ENCODE results near the gene DCDC2C. TPM values are rescaled to one million over a fixed set of nuclear protein-coding genes. Genes with fewer than 3 reads are reported as not detected.

DCDC2C gene
- total and polyA plus RNA-seq, 7 experiments from 2014 or later, result not detected

DNA sequence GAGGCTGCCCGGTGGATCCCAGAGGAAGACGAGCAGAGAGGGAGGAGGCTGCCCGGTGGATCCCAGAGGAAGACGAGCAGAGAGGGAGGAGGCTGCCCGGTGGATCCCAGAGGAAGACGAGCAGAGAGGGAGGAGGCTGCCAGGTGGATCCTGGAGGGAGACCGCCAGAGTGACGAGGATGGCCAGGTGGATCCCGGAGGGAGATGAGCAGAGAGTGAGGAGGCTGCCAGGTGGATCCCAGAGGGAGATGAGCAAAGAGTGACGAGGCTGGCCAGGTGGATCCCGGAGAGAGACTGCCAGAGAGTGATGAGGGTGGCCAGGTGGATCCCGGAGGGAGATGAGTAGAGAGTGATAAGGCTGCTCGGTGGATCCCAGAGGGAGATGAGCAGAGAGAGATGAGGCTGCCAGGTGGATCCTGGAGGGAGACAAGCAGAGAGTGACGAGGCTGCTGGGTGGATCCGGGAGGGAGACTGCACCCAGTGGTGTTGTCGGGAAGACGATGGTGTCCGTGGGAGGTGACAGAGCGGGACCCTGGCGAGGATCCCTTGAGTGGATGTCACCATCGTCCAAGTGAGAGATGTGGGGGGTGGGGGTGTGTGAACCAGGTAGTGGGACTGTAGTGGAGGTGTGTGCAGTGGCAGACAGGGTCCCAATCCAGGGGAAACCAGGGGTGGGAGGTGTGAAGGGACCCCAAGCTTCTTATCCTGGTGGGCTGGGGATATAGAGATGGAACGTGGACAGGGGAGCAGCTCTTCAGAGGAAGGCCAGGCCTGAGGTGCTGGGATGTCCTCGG is 22.3 kb downstream of the DCDC2C start:
- intact Hi-C loops (cut with micrococcal nuclease), result no loop called here
- H3K27ac Mint-ChIP-seq, result no peak overlapping the region
- no peak overlapping the region for H3K4me3 Mint-ChIP-seq
- H3K27ac ChIP-seq (ENCODE audit: low read depth, low read length), result no peak overlapping the region
- peaks cover 0 to 20% (median 7%) of the 10 kb centered on the region in 11 donors for H3K9me3 Mint-ChIP-seq
- CTCF ChIA-PET, result interaction anchor here (0.6 kb wide), 1 partner anchor 188 kb away, joined by 4 read pairs; no protein-coding TSS in a partner anchor
- no peaks in the 10 kb centered on the region for H3K9me3 ChIP-seq (ENCODE audit: control insufficient read depth in 2 of 3, low read length in 3 of 3)
- ATAC-seq (no peak), DNase-seq (no peak)
- H3K4me3 ChIP-seq (ENCODE audit: low read length), result no peak overlapping the region
- H3K36me3 ChIP-seq (ENCODE audit: control insufficient read depth in 2 of 3, insufficient read depth in 3 of 3, low read length in 3 of 3), result no peaks in the 10 kb centered on the region
- H3K27me3 ChIP-seq (ENCODE audit: control insufficient read depth in 2 of 2, insufficient read depth in 2 of 2, low read length in 2 of 2), result no peaks in the 10 kb centered on the region
- H3K36me3 Mint-ChIP-seq, result no peaks in the 10 kb centered on the region
- H3K4me1 Mint-ChIP-seq, result peaks cover 0 to 7% (median 0%) of the 10 kb centered on the region in 7 donors
- POLR2A ChIA-PET, result no interaction called here
- no peaks in the 10 kb centered on the region for H3K4me1 ChIP-seq (ENCODE audit: control insufficient read depth in 2 of 2, insufficient read depth in 2 of 2, low read length in 2 of 2)
- H3K27me3 Mint-ChIP-seq, result peaks cover 0 to 43% (median 21%) of the 10 kb centered on the region in 5 donors

DNA sequence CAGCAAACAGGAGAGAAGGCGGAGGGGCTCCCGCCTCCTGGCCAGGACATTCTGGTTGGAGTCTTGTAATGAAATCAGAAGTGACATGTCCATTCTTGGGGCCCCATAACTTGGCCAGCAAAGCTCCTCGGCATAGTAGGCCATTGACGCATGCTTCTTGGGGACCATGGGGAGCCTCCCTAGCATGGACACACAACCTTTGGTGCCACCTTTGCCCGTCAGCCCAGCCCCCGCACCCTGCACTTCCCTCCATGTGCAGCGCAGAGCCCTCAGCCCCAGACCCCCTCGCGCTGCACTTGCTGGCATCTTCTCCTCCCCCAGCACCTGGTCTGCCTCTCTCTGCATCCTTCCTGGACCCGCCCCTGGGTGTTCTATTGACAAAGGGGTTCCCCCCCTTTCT is 23.1 kb downstream of the DCDC2C start:
- Mint-ChIP-seq H3K27ac (no peak overlapping the region), H3K27me3 (peaks cover 0 to 43% (median 21%) of the 10 kb centered on the region in 5 donors), H3K9me3 (peaks cover 0 to 12% (median 2%) of the 10 kb centered on the region in 11 donors), H3K4me3 (no peak overlapping the region), H3K4me1 (peaks cover 0 to 7% (median 0%) of the 10 kb centered on the region in 7 donors), H3K36me3 (no peaks in the 10 kb centered on the region)
- Histone ChIP-seq H3K36me3 (ENCODE audit: control insufficient read depth in 2 of 3, insufficient read depth in 3 of 3, low read length in 3 of 3) (no peaks in the 10 kb centered on the region), H3K4me1 (ENCODE audit: control insufficient read depth in 2 of 2, insufficient read depth in 2 of 2, low read length in 2 of 2) (no peaks in the 10 kb centered on the region), H3K27me3 (ENCODE audit: control insufficient read depth in 2 of 2, insufficient read depth in 2 of 2, low read length in 2 of 2) (no peaks in the 10 kb centered on the region), H3K27ac (ENCODE audit: low read depth, low read length) (no peak overlapping the region), H3K9me3 (ENCODE audit: control insufficient read depth in 2 of 3, low read length in 3 of 3) (no peaks in the 10 kb centered on the region), H3K4me3 (ENCODE audit: low read length) (no peak overlapping the region)
- ChIA-PET CTCF (interaction anchor here (0.6 to 2.0 kb wide), 2 partner anchors 54 to 189 kb away, joined by 4 to 10 read pairs; no protein-coding TSS in a partner anchor), POLR2A (no interaction called here)
- ATAC-seq (no peak), DNase-seq (no peak)
- intact Hi-C loops (cut with micrococcal nuclease), result no loop called here

- H3K4me1 Mint-ChIP-seq, result peaks cover 0 to 7% (median 0%) of the 10 kb centered on the region in 7 donors
- intact Hi-C loops (cut with micrococcal nuclease), result loop anchor here (1.0 kb wide), 1 partner anchor 53 kb away; no protein-coding TSS in a partner anchor
- DNase-seq (no peak), ATAC-seq (no peak)
- H3K27ac Mint-ChIP-seq, result no peak overlapping the region
- no peaks in the 10 kb centered on the region for H3K4me1 ChIP-seq (ENCODE audit: control insufficient read depth in 2 of 2, insufficient read depth in 2 of 2, low read length in 2 of 2)
- H3K36me3 ChIP-seq (ENCODE audit: control insufficient read depth in 2 of 3, insufficient read depth in 3 of 3, low read length in 3 of 3), result no peaks in the 10 kb centered on the region
- no peaks in the 10 kb centered on the region for H3K36me3 Mint-ChIP-seq
- peaks cover 0 to 4% (median 0%) of the 10 kb centered on the region in 11 donors for H3K9me3 Mint-ChIP-seq
- H3K27me3 ChIP-seq (ENCODE audit: control insufficient read depth in 2 of 2, insufficient read depth in 2 of 2, low read length in 2 of 2), result no peaks in the 10 kb centered on the region
- no peak overlapping the region for H3K4me3 Mint-ChIP-seq
- CTCF ChIA-PET, result interaction anchor here (0.7 to 2.0 kb wide), 3 partner anchors 52 to 1605 kb away, joined by 4 to 10 read pairs (median 7); no protein-coding TSS in a partner anchor
- H3K9me3 ChIP-seq (ENCODE audit: control insufficient read depth in 2 of 3, low read length in 3 of 3), result no peaks in the 10 kb centered on the region
- H3K27ac ChIP-seq (ENCODE audit: low read depth, low read length), result no peak overlapping the region
- POLR2A ChIA-PET, result no interaction called here
- H3K27me3 Mint-ChIP-seq, result peaks cover 0 to 43% (median 21%) of the 10 kb centered on the region in 5 donors
- no peak overlapping the region for H3K4me3 ChIP-seq (ENCODE audit: low read length)
Measured at GRCh38 chr2:3727397-3728045, 24.1 kb downstream of the DCDC2C start.

DNA sequence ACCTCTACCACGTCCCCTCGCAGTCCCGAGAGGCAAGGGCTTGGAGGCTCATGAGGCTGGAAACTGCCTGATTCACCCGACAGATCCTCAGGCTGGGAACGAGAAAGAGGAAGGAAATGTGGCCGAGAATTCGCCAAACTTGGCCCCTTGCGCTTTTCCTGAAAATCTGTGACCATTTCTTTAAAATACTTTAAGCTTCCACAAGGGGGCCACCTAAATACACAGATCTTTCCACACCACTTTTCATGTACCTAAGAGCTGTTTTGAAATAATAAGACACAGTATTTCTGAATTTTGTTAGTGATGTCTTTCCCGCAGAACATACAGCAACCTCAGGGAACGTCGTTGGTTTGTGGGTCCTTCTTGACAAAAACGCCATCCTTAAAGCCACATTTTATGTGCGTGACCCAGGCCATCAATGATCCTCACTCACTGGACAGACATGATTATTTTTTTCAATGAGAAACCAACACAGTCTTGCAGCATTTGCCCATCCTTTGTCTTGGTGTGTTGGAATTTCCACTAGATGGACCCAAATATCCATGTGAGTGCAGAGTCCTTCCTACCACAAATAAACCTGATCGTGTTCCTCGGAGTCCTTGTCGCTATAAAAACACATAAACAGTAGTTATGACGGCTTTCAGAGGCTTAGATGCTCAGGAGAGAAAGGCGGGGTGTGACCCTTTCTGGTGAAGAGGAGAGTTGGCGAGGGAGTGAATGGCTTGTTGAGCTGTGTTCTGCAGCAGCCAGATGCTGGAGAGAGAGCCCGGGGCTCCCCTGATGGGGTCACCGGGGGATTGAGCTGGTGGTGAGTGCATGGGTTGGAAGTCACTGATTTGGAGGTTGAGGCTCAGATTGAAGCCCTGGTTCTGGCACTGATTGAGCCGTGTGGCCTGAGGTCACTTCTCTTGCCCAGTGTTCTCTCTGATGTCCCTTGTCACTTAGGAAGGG is 25.0 kb downstream of the DCDC2C start:
- ATAC-seq (no peak), DNase-seq (peak in 3 of 9 donors; percentile 3 to 13 (median 10))
- H3K4me1 Mint-ChIP-seq, result peaks cover 0 to 7% (median 0%) of the 10 kb centered on the region in 7 donors
- H3K9me3 ChIP-seq (ENCODE audit: control insufficient read depth in 2 of 3, low read length in 3 of 3), result no peaks in the 10 kb centered on the region
- ChIA-PET CTCF (interaction anchor here (0.7 to 2.0 kb wide), 3 partner anchors 51 to 1605 kb away, joined by 4 to 10 read pairs (median 7); no protein-coding TSS in a partner anchor), POLR2A (no interaction called here)
- H3K27me3 ChIP-seq (ENCODE audit: control insufficient read depth in 2 of 2, insufficient read depth in 2 of 2, low read length in 2 of 2), result no peaks in the 10 kb centered on the region
- peaks cover 0 to 38% (median 17%) of the 10 kb centered on the region in 5 donors for H3K27me3 Mint-ChIP-seq
- H3K4me1 ChIP-seq (ENCODE audit: control insufficient read depth in 2 of 2, insufficient read depth in 2 of 2, low read length in 2 of 2), result no peaks in the 10 kb centered on the region
- H3K27ac Mint-ChIP-seq, result no peak overlapping the region
- intact Hi-C loops (cut with micrococcal nuclease), result loop anchor here (1.0 kb wide), 1 partner anchor 52 kb away; no protein-coding TSS in a partner anchor
- no peak overlapping the region for H3K27ac ChIP-seq (ENCODE audit: low read depth, low read length)
- peaks cover 0 to 3% (median 0%) of the 10 kb centered on the region in 11 donors for H3K9me3 Mint-ChIP-seq
- no peak overlapping the region for H3K4me3 ChIP-seq (ENCODE audit: low read length)
- H3K36me3 Mint-ChIP-seq, result no peaks in the 10 kb centered on the region
- H3K4me3 Mint-ChIP-seq, result no peak overlapping the region
- no peaks in the 10 kb centered on the region for H3K36me3 ChIP-seq (ENCODE audit: control insufficient read depth in 2 of 3, insufficient read depth in 3 of 3, low read length in 3 of 3)

GRCh38 chr2:3729055-3729448 is 25.7 kb downstream of the DCDC2C start:
- H3K36me3 Mint-ChIP-seq, result no peaks in the 10 kb centered on the region
- ATAC-seq (no peak), DNase-seq (no peak)
- Histone ChIP-seq H3K27ac (ENCODE audit: low read depth, low read length) (no peak overlapping the region), H3K9me3 (ENCODE audit: control insufficient read depth in 2 of 3, low read length in 3 of 3) (no peaks in the 10 kb centered on the region), H3K27me3 (ENCODE audit: control insufficient read depth in 2 of 2, insufficient read depth in 2 of 2, low read length in 2 of 2) (no peaks in the 10 kb centered on the region), H3K4me3 (ENCODE audit: low read length) (no peak overlapping the region), H3K4me1 (ENCODE audit: control insufficient read depth in 2 of 2, insufficient read depth in 2 of 2, low read length in 2 of 2) (no peaks in the 10 kb centered on the region), H3K36me3 (ENCODE audit: control insufficient read depth in 2 of 3, insufficient read depth in 3 of 3, low read length in 3 of 3) (no peaks in the 10 kb centered on the region)
- peaks cover 0 to 33% (median 15%) of the 10 kb centered on the region in 5 donors for H3K27me3 Mint-ChIP-seq
- ChIA-PET CTCF (no interaction called here), POLR2A (no interaction called here)
- H3K9me3 Mint-ChIP-seq, result no peaks in the 10 kb centered on the region
- H3K4me1 Mint-ChIP-seq, result peaks cover 0 to 7% (median 0%) of the 10 kb centered on the region in 7 donors
- H3K4me3 Mint-ChIP-seq, result no peak overlapping the region
- no peak overlapping the region for H3K27ac Mint-ChIP-seq
- intact Hi-C loops (cut with micrococcal nuclease), result no loop called here

GRCh38 chr2:3729786-3730185 is 26.4 kb downstream of the DCDC2C start:
- no peak overlapping the region for H3K4me3 Mint-ChIP-seq
- H3K27ac ChIP-seq (ENCODE audit: low read depth, low read length), result no peak overlapping the region
- H3K27ac Mint-ChIP-seq, result no peak overlapping the region
- peaks cover 0 to 7% (median 0%) of the 10 kb centered on the region in 7 donors for H3K4me1 Mint-ChIP-seq
- no peaks in the 10 kb centered on the region for H3K27me3 ChIP-seq (ENCODE audit: control insufficient read depth in 2 of 2, insufficient read depth in 2 of 2, low read length in 2 of 2)
- ATAC-seq, result no peak
- H3K27me3 Mint-ChIP-seq, result peaks cover 0 to 39% (median 20%) of the 10 kb centered on the region in 5 donors
- H3K4me1 ChIP-seq (ENCODE audit: control insufficient read depth in 2 of 2, insufficient read depth in 2 of 2, low read length in 2 of 2), result no peaks in the 10 kb centered on the region
- ChIA-PET CTCF (no interaction called here), POLR2A (no interaction called here)
- no peak for DNase-seq
- intact Hi-C loops (cut with micrococcal nuclease), result no loop called here
- H3K4me3 ChIP-seq (ENCODE audit: low read length), result no peak overlapping the region
- no peaks in the 10 kb centered on the region for H3K36me3 ChIP-seq (ENCODE audit: control insufficient read depth in 2 of 3, insufficient read depth in 3 of 3, low read length in 3 of 3)
- no peaks in the 10 kb centered on the region for H3K9me3 Mint-ChIP-seq
- H3K9me3 ChIP-seq (ENCODE audit: control insufficient read depth in 2 of 3, low read length in 3 of 3), result no peaks in the 10 kb centered on the region
- H3K36me3 Mint-ChIP-seq, result no peaks in the 10 kb centered on the region
